GM18951 (cell line): ENCODE measurements around the gene NINJ2.

ENCODE experiments used
- POLR2A ChIP-seq: IDR thresholded peaks from 4 replicates; pipeline ENCODE4 v1.6.1; 2011; ENCODE audit warnings: mild to moderate bottlenecking; ENCODE audit not compliant: insufficient read length, insufficient read depth; ENCODE audit errors: extremely low read depth
- in situ Hi-C: fragments of 300-500 bp; cut with MboI; formaldehyde crosslinking; loops from one replicate; pipeline ENCODE4 v1.12.0; 2022; ENCODE audit warnings: low sequenced_read_pairs, mixed read lengths, inconsistent platforms; ENCODE audit not compliant: unreplicated experiment

NINJ2 gene

DNA sequence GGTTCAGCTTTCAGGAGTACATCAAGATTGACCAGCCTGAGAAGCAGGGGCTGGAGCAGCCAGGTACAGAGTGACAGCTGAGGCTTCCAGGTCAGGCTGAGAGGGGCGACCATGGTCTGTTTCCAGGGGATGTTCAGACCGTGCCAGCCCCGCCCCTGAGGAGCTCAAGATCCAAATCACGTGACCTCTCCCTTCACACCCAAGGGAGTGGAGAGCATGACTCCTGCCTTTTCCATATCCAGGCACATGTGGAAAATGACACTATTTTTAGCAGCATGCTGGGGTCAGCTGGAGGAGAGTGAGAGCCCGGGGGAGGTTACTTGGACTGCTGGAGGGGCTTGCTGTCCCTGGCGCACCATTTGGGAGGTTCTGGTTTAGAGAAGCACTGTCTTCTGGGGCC is 110.8 kb downstream of the NINJ2 start:
- in situ Hi-C loops: loop anchor here (25.0 kb wide), 1 partner anchor 535 kb away; no protein-coding TSS in a partner anchor
- TF ChIP-seq POLR2A: no peak

DNA sequence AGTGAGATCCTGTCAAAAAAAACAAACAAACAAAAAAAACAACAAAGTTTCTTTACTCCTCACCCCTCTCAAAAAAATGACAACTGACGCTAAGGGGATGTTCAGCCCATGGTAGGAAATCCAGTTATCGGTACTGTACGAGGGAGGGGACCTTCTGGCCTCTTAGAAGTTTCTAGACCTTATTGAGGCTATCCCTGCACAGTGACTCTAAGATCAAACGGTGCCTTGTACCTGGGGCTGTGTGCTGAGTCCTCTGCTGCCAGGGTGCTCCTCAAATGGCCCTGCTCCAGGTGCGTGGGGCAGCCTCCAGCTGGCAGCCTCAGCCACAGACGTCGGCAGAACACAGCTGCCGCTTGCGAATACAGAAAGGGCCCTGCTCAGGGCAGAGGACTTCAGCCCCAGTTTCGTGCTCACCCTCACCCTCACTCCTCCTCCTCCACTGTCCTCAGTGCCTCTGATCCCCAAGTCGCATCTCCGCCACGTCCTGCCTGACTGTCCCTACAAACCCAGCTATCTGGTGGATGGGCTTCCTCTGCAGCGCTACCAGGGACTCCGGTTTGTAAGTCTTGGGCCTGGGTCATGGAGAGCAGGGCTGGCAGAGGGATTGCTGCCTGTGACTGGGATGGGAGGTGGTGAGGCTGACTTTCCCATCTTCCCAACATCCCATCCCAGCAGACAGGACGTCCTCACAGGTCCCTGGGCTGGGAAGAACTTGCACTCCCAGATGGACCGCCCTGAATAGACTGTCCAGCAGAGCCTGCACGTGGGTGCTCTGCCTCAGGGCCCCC is 112.6 kb downstream of the NINJ2 start:
- in situ Hi-C loops: loop anchor here (25.0 kb wide), 1 partner anchor 537 kb away; no protein-coding TSS in a partner anchor
- no peak for TF ChIP-seq POLR2A

DNA sequence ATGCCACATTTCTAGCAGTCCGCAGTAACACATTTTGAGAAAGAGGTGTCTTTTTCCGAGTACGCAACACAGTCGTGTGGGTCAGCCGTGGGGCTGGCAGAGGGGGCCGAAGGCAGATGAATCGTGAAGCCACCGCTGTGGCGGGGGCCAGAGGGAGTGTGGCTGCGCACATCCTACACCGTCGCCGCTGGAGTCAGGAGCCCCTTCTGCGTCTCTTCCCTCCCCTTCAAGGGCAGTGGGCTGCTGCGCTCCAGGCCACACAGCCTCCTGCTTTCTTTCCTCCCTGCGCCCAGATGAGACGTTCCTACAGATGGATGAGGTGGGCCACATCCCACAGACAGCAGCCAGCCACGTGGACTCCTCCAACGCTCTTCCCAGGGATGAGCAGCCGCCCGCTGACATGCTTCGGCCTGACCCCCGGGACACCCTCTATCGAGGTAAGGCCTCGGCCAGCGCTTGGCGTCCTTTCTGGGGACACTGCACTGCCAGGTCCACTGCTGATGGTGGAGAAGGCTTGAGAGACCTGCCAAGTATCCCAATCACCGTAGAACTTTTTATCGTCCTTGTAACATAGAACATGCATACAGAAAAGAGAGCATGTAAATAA is 113.7 kb downstream of the NINJ2 start:
- in situ Hi-C loops: loop anchor here (25.0 kb wide), 1 partner anchor 538 kb away; no protein-coding TSS in a partner anchor
- no peak for TF ChIP-seq POLR2A

DNA sequence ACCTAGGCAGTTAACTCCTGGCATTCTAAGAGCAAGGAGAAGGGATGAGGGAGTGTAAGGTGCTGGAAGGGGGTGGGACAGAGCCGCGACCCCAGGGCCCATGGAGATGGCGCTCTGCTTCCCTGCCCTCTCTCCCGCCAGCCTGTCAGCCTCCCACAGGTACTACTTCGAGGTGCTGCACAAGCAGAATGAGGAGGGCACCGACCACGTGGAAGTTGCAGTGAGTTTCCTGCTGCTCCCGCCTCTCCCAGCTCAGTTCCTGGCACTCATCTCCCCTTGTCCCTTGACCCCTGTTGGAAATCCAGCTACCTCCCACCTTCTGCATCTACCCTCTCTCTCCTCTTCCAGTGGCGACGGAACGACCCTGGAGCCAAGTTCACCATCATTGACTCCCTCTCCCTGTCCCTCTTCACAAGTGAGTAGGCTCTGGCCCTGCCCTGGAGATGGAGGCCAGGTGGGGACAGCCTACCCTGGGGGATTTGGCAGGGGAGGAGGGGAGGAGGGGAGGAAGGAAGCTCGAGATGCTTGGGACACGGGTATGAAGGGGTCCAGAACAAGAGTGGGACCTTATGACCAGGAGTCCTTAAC is 115.3 kb downstream of the NINJ2 start:
- in situ Hi-C loops: no loop called here

DNA sequence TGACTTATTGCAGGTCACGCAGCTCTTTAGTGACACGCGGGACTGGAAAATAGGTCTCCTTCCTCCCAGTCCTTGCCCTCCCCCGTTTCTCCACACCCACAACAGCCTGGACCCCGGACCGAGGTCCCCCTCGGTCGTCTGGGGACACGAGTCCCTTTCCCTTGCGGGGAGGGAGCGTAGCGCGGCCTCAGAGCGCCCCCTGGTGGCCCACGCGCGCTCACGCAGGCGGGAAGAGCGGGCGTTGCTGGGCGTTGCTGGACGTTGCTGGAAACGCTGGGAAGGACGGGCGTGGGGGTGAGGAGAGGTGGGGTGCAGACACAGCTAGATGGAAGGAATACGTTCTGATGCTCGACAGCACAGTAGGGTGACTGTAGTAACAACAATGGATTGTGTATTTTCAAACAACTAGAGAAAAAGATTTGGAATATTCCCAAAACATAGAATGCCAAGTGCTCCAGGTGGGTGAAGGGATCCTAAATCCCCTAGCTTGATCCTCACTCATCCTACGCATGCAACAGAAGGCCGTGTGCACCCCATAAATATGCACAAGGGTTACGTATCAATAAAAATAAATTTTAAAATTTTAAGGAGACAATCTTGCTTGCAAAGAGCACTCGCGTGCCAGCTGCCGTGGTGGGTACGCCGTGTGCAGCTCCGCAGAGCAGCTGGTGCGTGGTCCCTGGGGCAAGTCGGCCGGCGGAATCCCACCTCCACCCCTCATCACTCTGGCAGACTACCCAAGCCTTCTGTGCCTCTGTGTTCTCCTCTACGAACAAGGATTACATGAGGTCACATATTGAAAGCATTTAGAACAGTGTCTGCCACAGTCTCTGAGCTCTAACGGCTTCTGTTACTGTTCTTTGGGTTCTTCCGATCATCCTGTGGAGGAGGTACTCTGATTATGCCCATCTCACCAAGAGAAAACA is 116.1 kb downstream of the NINJ2 start:
- in situ Hi-C loops: no loop called here
- TF ChIP-seq POLR2A: no peak

More for the DNA sequence above, 115.3 kb downstream of the NINJ2 start:
- TF ChIP-seq POLR2A: no peak

DNA sequence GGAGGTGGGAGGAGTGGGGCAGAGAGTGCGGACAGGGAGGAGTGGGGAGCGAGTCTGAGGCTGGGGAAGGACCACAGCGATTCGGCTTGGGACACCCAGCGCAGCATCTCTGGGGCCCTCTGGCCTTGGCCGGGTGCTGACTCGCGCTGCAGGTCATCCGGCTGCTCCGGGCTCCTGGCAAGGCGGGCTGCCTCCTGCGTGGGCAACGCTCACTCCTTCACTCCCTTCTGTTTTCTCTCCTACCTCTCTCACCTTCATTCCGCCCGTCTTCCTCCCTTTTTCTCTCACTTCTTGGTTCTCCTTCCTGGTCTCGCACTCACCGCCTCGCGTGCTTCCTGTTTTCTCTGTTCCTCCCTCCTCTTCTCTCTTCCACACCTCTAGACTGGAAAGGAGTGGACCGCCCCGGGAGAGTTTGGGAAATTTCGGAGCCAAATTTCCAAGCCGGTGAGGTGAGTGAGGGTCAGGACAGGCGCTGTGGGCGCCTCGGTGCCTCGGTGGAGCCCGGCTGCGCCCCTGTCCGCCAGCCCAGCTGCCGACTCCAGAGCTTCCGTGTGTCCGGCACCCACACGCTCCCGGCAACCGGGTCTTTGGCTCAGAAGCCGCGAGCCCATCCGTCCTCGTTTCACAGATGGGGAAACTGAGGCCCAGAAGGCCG is 116.9 kb downstream of the NINJ2 start:
- in situ Hi-C loops: no loop called here

DNA sequence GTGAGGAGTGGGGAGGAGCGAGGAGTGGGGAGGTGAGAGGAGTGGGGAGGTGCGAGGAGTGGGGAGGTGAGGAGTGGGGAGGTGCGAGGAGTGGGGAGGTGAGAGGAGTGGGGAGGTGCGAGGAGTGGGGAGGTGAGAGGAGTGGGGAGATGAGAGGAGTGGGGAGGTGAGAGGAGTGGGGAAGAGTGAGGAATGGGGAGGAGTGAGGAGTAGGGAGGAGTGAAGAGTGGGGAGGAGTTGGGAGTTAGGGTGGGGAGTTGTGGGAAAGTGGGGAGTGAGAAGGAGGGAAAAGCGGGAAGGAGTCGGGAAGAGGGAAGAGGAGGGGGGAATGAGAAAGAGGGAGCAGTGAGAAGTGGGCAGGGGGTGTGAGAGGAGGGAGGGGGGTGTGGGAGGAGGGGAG is 117.4 kb downstream of the NINJ2 start:
- in situ Hi-C loops: no loop called here
- no peak for TF ChIP-seq POLR2A

More for the DNA sequence above, 116.9 kb downstream of the NINJ2 start:
- TF ChIP-seq POLR2A: no peak

DNA sequence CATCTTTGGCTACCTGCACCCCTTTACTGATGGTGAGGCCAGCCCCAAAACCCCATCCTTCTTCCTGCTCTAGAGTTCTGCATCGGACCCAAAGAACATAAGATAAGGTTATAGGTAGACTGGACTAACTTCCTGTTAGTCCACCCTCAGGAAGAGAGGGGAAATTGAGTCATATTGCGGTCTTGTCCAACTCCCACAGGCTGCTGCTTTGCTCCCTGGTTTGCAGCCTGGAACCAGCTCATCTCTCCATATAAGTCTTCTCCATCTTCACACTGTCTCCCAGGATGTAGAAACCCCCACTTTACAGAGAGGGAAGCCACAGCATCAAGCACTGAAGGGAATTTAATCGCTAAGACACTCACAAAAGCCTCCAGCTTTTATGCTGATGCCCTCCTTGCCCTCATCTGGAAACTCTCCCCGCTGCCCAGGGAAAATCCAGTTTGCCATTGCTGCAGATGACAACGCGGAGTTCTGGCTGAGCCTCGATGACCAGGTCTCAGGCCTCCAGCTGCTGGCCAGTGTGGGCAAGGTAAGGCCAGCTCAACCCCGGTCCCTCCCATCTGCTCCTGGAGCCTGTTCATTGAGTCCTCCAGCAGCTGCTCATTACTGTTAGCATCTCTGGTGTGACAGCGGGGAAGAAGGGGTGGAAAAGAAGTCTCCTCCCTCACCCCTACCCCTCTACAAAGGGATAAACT is 118.2 kb downstream of the NINJ2 start:
- TF ChIP-seq POLR2A: no peak
- in situ Hi-C loops: no loop called here

DNA sequence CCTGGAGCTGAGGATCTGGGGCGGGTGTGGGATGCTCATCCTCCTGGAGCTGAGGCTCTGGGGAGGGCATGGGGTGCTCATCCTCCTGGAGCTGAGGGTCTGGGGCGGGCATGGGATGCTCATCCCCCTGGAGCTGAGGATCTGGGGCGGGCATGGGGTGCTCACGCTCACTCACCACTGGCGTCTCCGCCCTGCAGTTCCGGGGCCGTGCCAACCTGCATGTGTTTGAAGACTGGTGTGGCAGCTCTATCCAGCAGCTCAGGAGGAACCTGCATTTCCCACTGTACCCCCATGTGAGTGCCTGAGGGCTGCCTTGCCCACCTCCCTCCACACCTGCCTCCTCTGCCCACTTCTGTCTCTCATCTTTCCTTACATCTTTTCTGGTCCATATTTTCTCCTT is 119.1 kb downstream of the NINJ2 start:
- in situ Hi-C loops: no loop called here
- TF ChIP-seq POLR2A: no peak

DNA sequence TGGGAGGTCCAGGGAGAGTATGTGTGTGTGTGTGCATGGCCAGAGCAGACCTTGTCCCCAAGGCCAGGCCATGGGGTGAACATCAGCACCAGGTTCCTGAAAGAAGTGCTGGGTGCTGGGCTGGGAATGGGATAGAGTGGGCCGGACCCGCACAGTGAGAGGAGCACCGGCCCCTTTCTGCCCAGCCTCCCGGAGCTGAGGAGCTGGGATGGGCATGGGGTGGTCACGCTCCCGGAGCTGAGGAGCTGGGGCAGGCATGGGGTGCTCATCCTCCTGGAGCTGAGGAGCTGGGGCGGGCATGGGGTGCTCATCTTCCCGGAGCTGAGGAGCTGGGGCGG is 120.2 kb downstream of the NINJ2 start:
- in situ Hi-C loops: no loop called here
- no peak for TF ChIP-seq POLR2A

DNA sequence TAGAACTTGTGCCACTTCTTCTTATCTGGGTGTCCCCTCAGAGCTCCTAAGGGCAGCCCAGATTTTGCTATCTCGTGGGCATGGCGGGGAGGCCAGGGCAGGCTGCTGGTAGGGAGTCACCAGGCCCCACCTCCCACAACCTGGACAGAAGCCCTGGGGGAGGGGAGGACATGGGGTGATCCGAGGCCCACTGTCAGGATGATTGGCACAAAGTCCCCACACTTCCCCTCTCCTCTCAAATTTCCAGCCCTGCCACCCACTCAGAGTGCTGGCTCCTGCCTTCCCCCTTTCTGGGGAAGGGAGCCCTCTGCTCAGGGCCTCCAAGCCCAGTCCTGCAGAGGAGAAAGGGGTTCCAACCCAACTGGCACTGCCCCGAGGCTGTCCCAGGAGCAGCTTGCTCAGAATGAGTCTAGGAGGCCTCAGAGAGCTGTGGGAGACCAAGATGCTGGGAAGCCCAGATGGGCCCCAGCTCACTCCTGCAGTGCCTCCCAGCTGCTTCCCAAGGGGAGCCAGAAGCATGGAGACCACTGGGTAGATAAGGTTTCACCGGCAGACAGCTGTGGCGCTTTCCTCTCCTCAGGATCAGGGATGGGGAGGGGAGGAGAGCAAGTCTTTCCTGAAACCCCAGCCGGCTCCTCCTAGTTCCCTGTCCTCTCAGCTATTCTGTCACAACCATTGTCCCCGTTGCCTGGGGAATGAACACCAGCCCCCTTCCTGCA is 120.7 kb downstream of the NINJ2 start:
- in situ Hi-C loops: no loop called here
- TF ChIP-seq POLR2A: no peak
